Testis (tissue), 3 donors: ENCODE results near the gene CACNA1C. TPM values are rescaled to one million over a fixed set of nuclear protein-coding genes. Genes with fewer than 3 reads are reported as not detected.

Experiments used
- DNase-seq: peaks from one replicate; pipeline ENCODE4 v3.0.0-alpha.2; 2019
- H3K27ac ChIP-seq, 2 donors: fragments of 200-600 bp; sonication (generic); one replicate each; pipeline ENCODE4 v1.5.1; 2019
- H3K27me3 ChIP-seq: fragments of 200-600 bp; sonication (generic); one replicate; pipeline ENCODE4 v1.5.1; 2019
- H3K36me3 ChIP-seq: fragments of 200-600 bp; sonication (generic); one replicate; pipeline ENCODE4 v1.5.1; 2017; ENCODE audit warnings: low read depth; ENCODE audit errors: missing control alignments
- H3K4me1 ChIP-seq: fragments of 200-600 bp; sonication (generic); one replicate; pipeline ENCODE4 v1.5.1; 2019
- H3K4me3 ChIP-seq, 2 donors: fragments of 200-600 bp; sonication (generic); one replicate each; pipeline ENCODE4 v1.5.1; 2017 to 2019
- H3K9me3 ChIP-seq: fragments of 200-600 bp; sonication (generic); one replicate; pipeline ENCODE4 v1.5.1; 2017
- CTCF ChIP-seq, 3 experiments: fragments of 450-650 bp in 2 of 3; fragments of 200-600 bp in 1 of 3; sonication (generic) in 1 of 3; IDR thresholded peaks; one replicate each; pipeline ENCODE4 v1.5.1; 2016 to 2019; ENCODE audit warnings: antibody characterized with exemption in 3 of 3, mild to moderate bottlenecking in 2 of 3, moderate library complexity in 1 of 3
- POLR2A ChIP-seq: fragments of 450-650 bp; IDR thresholded peaks from one replicate; pipeline ENCODE4 v1.6.1; 2017; ENCODE audit warnings: antibody characterized with exemption, mild to moderate bottlenecking, moderate library complexity
- WGBS, 2 donors: methylation state at CpG; one replicate each; pipeline ENCODE4 v1.1.5; 2018; 5-methylcytosine and 5-hydroxymethylcytosine counted together
- intact Hi-C: fragments of 100-400 bp; cut with DNase I; formaldehyde crosslinking; loops from one replicate; pipeline ENCODE4 v1.15.1; 2023; ENCODE audit warnings: low total_unique reads
- polyA plus RNA-seq: library from polyadenylated mRNA; stranded (reverse); fragments of 350-450 nt; fragmentation: Illumina TruSeq; extraction: RNeasy Lipid Tissue Mini Kit (QIAGEN cat#74804); gene quantifications from one replicate; pipeline ENCODE4 v1.2.3, GENCODE V29; 2014; ENCODE audit warnings: low read depth, low replicate concordance; ENCODE audit not compliant: insufficient read depth
- total RNA-seq, 2 donors: library from RNA; depleted of rRNA; stranded (reverse); fragments of >200 nt; gene quantifications; one replicate each; pipeline ENCODE4 v1.2.3, GENCODE V29; 2016

Gene CACNA1C
- total and polyA plus RNA-seq, 3 donors from 2014 or later = 20.3 to 36.8 (median 32.0) TPM

DNA sequence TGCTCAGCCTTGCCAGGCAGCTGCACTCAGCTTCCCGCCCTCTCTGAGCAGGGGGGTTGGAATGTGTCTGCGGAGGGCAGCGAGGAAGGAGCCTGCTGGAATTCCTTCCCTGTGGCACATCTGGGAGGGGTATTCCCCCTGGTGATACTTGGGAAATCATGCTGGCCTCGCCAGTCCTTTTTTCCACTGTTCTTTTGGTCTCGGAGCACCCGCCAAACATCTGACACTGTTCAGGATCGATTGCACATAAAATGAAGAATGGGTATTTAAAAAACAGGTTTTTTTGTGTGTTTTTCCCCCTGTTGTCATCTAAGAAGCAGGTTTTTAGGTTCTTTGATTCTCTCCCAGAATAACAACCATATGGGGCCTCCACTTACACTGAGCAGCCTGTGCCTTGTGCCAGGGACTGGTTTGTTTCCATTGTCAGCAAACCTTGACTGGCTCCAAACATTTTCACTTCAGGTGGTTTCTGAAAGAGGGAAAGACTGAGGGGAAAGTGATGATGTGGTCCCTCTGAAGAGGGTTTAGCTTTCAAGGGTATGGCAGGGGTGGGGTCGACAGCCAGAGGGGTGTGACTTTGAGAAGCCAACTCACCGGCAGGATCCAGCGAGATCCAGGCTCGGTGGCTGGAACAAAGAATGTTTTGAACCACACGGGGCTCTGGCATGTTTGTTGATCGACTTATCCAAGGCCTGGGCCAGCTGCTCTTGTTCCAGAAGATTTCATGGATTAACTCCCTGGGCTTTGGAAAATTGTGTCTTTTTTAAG is 215.1 kb downstream of the CACNA1C start:
- H3K4me3 ChIP-seq = no peak overlapping the region
- DNase-seq = no peak
- WGBS, 2 donors = 70 to 73% methylated on average over 13 of the region's 13 CpGs
- H3K9me3 ChIP-seq = no peaks in the 10 kb centered on the region
- H3K27me3 ChIP-seq = no peaks in the 10 kb centered on the region
- intact Hi-C loops = no loop called here
- no peaks in the 10 kb centered on the region for H3K36me3 ChIP-seq
- H3K27ac ChIP-seq = no peak overlapping the region
- TF ChIP-seq CTCF (IDR thresholded peaks at IDR 0.05) (no peak), POLR2A (no peak)
- peaks cover 3% of the 10 kb centered on the region for H3K4me1 ChIP-seq

DNA sequence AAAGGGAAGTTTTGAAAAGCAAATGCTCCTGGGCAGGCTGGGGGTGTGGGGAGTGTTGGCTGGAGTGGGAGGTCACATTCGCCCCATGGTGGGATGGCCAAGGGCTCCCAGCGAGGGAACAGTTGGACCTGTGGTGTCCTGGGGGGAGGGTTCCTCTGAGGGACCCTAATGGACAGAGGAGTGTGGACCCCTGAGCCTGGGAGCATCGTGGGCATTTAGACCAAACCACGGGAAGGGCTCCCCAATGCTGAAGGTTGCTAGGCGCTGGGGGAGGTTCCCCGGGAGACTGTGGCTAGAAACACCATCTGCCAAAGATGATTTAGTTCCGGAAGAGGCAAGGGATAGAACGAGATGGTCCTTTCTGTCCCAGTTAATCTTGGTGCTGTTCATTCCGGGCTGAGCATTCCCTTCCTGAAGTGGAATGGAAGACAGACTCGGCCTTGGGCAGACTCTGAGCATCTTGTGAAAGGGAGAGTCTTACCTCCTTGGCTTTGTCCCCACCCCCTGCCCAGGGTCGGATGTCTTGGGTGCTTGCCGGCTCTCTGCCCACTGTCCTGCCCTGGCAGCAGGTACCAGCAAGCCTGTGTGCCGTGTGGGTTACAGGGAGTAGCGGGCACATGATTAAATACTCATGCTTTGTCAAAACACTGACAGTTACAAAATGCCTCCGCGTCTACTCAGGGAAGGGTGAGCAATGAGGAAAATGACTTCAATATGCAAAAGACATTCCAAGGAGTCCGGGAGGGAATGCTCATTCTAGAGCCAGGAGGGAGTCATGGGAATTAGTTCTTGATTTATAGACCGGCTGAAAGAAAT is 215.9 kb downstream of the CACNA1C start:
- no peak for DNase-seq
- no peak for TF ChIP-seq CTCF (IDR thresholded peaks at IDR 0.05)
- TF ChIP-seq POLR2A = no peak
- no peaks in the 10 kb centered on the region for H3K9me3 ChIP-seq
- H3K4me3 ChIP-seq = no peak overlapping the region
- H3K4me1 ChIP-seq = peaks cover 3% of the 10 kb centered on the region
- no peaks in the 10 kb centered on the region for H3K27me3 ChIP-seq
- H3K27ac ChIP-seq = no peak overlapping the region
- intact Hi-C loops = no loop called here
- no peaks in the 10 kb centered on the region for H3K36me3 ChIP-seq
- 51 to 75% methylated on average over 17 to 18 of the region's 18 CpGs for WGBS, 2 donors

GRCh38 chr12:2270846-2271245 is 218.1 kb downstream of the CACNA1C start:
- no peak for DNase-seq
- WGBS, 2 donors = 92 to 93% methylated on average over 5 to 6 of the region's 6 CpGs
- intact Hi-C loops = no loop called here
- Histone ChIP-seq H3K27me3 (no peaks in the 10 kb centered on the region), H3K36me3 (no peaks in the 10 kb centered on the region), H3K4me1 (no peaks in the 10 kb centered on the region), H3K9me3 (no peaks in the 10 kb centered on the region), H3K4me3 (no peak overlapping the region), H3K27ac (no peak overlapping the region)
- TF ChIP-seq POLR2A (no peak), CTCF (IDR thresholded peaks at IDR 0.05) (no peak)

DNA sequence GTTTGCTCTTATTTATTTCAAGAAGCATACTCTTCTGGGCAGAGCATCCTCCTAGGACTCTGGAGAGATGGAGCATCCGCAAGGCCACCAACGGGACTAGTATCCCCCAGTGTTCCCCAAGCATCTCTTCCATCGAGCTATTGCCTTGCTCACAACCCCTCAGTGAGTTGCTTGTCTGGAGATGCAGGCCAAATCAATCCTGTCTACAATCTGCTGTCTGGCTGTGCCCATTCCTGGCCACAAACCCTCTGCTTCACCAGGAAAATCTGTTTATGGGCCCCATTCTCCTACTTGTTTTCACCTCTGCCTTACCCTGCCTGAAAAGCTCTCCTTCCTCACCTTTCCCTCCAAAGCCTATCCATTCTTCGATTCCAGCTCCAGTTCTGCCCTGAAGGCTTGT is 219.2 kb downstream of the CACNA1C start:
- Histone ChIP-seq H3K36me3 (no peaks in the 10 kb centered on the region), H3K27ac (no peak overlapping the region), H3K9me3 (no peaks in the 10 kb centered on the region), H3K4me1 (no peaks in the 10 kb centered on the region), H3K27me3 (no peaks in the 10 kb centered on the region), H3K4me3 (no peak overlapping the region)
- DNase-seq = no peak
- TF ChIP-seq POLR2A (no peak), CTCF (IDR thresholded peaks at IDR 0.05) (no peak)
- intact Hi-C loops = no loop called here
- WGBS, 2 donors = 95% methylated on average over 4 of the region's 4 CpGs
